T-cell (primary cell): ENCODE results near the gene TMEM178B. TPM values are rescaled to one million over a fixed set of nuclear protein-coding genes. Genes with fewer than 3 reads are reported as not detected.

Experiments used
- ATAC-seq, 4 experiments: fragments of 200-7000 bp in 3 of 4; fragments of 150-1000 bp in 1 of 4; cut with Tn5 transposase; replicated peaks in 1 of 4; 1 replicate in 3 of 4; 2 replicates in 1 of 4; pipeline ENCODE4 v1.10.0; 2021; ENCODE audit warnings: moderate library complexity in 3 of 4, mild to moderate bottlenecking in 2 of 4, moderate number of reproducible peaks in 1 of 4
- CTCF ChIA-PET, 2 donors: fragments of 300-600 bp; sonication (Branson Sonifier 250); formaldehyde crosslinking; loops; one replicate each; lab custom pipeline; 2022; ENCODE audit warnings: antibody characterized with exemption in 2 of 2; lab: Charles Lee
- POLR2A ChIA-PET, 2 donors: fragments of 300-600 bp; sonication (Branson Sonifier 250); formaldehyde crosslinking; loops; one replicate each; lab custom pipeline; 2022; ENCODE audit warnings: antibody characterized with exemption in 2 of 2; lab: Charles Lee
- DNase-seq, 35 experiments: peaks; one replicate each; pipeline versions ENCODE4 v3.0.0 to v3.0.0-alpha.2; 2013 to 2023
- H3K27ac ChIP-seq: one replicate; pipeline ENCODE4 v1.5.1; 2013; ENCODE audit warnings: low read length
- H3K27me3 ChIP-seq, 2 experiments: replicated peaks in 1 of 2; 1 replicate in 1 of 2; 2 replicates in 1 of 2; pipeline versions ENCODE4 v1.6.1 to v1.7.0; 2013; ENCODE audit warnings: low read length in 1 of 2, mixed read lengths in 1 of 2; ENCODE audit not compliant: control insufficient read depth in 2 of 2, insufficient read depth in 2 of 2; ENCODE audit errors: extremely low read depth in 1 of 2
- H3K36me3 ChIP-seq, 2 donors: 1 replicate in 1 of 2; 2 replicates in 1 of 2; pipeline versions ENCODE4 v1.6.1 to v1.7.0; 2013; ENCODE audit warnings: low read length in 1 of 2; ENCODE audit not compliant: control insufficient read depth in 2 of 2, insufficient read depth in 1 of 2; ENCODE audit errors: extremely low read depth in 1 of 2
- H3K4me1 ChIP-seq, 2 experiments: 1 replicate in 1 of 2; 2 replicates in 1 of 2; pipeline versions ENCODE4 v1.6.1 to v1.7.0; 2013; ENCODE audit warnings: low read length in 2 of 2, mixed read lengths in 1 of 2; ENCODE audit not compliant: insufficient read depth in 2 of 2, control insufficient read depth in 1 of 2; ENCODE audit errors: extremely low read depth in 1 of 2
- H3K4me3 ChIP-seq, 2 donors: 1 replicate in 1 of 2; 2 replicates in 1 of 2; pipeline versions ENCODE4 v1.5.1 to v1.7.0; 2013; ENCODE audit warnings: mild to moderate bottlenecking in 2 of 2, low read length in 1 of 2, moderate library complexity in 1 of 2; ENCODE audit not compliant: control insufficient read depth in 1 of 2; ENCODE audit errors: extremely low read depth in 1 of 2
- H3K9me3 ChIP-seq: 2 replicates; pipeline ENCODE4 v1.7.0; 2013
- H3K27ac Mint-ChIP-seq, 2 donors: one replicate each; pipeline ENCODE4 v1.8.0; 2020 to 2021; ENCODE audit warnings: mild to moderate bottlenecking in 2 of 2, mixed read lengths in 2 of 2
- H3K27me3 Mint-ChIP-seq, 2 donors: one replicate each; pipeline ENCODE4 v1.8.0; 2021 to 2022; ENCODE audit warnings: mixed read lengths in 2 of 2
- H3K36me3 Mint-ChIP-seq: one replicate; pipeline ENCODE4 v1.8.0; 2021; ENCODE audit warnings: mixed read lengths
- H3K4me1 Mint-ChIP-seq, 3 donors: one replicate each; pipeline ENCODE4 v1.8.0; 2020 to 2022; ENCODE audit warnings: mixed read lengths in 3 of 3, mild to moderate bottlenecking in 1 of 3
- H3K4me3 Mint-ChIP-seq, 3 donors: one replicate each; pipeline ENCODE4 v1.8.0; 2020 to 2022; ENCODE audit warnings: mild to moderate bottlenecking in 3 of 3, mixed read lengths in 3 of 3, moderate library complexity in 3 of 3
- H3K9me3 Mint-ChIP-seq, 3 donors: one replicate each; pipeline ENCODE4 v1.8.0; 2020 to 2022; ENCODE audit warnings: mixed read lengths in 3 of 3
- WGBS: methylation state at CpG from one replicate; pipeline ENCODE4 v1.1.5; 2013; ENCODE audit warnings: missing lambda C conversion rate; ENCODE audit not compliant: insufficient coverage; 5-methylcytosine and 5-hydroxymethylcytosine counted together
- total RNA-seq, 35 experiments: library from RNA in 6 of 35; stranded (reverse) in 6 of 35; fragments of 120-200 nt in 1 of 35; gene quantifications; one replicate each; pipeline versions ENCODE4 v1.2.1 to v1.2.4 and lab custom pipeline; 2013 to 2026

The TMEM178B gene
- total RNA-seq, 5 donors from 2014 or later (not counting 1 experiment from before 2014, with no cell fraction given), result 0.14 to 0.86 (median 0.32) TPM

DNA sequence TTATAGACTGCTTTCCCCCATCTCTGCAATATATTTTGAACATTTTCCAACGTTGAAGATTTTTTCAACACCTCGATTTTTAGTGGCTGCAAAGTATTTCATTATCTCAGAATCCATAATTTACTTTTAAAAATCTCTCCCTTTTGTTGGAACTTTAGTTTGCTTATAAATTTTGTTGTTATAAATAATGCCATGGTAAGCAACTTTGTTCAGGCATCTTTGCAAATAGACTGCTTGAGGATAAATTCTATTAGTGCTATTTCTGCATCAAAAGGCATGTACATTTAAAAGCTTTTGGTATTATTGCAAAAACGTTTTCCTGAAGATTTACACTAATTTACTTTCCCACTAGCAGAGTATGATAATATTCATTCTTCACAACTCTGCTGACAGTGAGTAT is 79.4 kb downstream of the TMEM178B start:
- no CpG with 5 or more reads among the region's 3 CpGs for WGBS
- Mint-ChIP-seq H3K27ac (no peak overlapping the region), H3K4me3 (no peak overlapping the region), H3K9me3 (no peaks in the 10 kb centered on the region), H3K27me3 (no peaks in the 10 kb centered on the region), H3K36me3 (no peaks in the 10 kb centered on the region), H3K4me1 (no peaks in the 10 kb centered on the region)
- Histone ChIP-seq H3K4me1 (no peaks in the 10 kb centered on the region), H3K27me3 (peaks cover 0 to 10% of the 10 kb centered on the region in 2 experiments), H3K9me3 (no peaks in the 10 kb centered on the region), H3K27ac (no peak overlapping the region), H3K36me3 (no peaks in the 10 kb centered on the region), H3K4me3 (no peak overlapping the region)
- ChIA-PET POLR2A (no interaction called here), CTCF (no interaction called here)
- ATAC-seq (no peak), DNase-seq (no peak)

DNA sequence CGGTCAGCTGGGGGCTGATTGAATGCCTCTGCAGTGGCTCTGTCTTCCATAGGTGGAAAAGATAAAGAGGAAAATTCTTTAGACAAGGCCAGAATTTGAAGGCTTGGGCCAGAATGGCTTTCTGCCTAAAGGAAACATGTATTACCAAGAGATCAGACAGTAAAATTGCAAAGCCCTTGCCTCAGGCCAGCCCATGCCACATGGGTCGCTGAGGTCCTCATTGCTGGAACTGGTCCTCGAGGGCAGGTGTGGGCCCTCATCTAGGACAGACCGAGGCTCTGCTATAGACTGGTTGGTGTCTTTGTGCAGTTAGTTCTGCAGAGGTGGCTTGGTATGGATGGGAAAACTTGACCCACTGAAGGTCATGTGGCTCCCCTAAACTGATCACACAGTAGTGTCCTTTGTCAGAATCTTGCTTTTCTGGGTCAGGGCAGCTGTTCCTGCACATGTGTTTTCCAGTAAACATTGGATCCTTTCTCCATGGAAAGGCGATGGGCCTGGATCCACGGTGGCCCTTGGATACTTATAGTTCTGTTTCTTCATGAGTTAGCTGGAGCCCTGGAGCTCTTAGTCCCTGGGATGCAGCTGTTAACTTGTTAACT is 80.4 kb downstream of the TMEM178B start:
- Histone ChIP-seq H3K4me1 (no peaks in the 10 kb centered on the region), H3K27ac (no peak overlapping the region), H3K27me3 (peaks cover 0 to 10% of the 10 kb centered on the region in 2 experiments), H3K9me3 (no peaks in the 10 kb centered on the region), H3K4me3 (no peak overlapping the region), H3K36me3 (no peaks in the 10 kb centered on the region)
- ChIA-PET CTCF (no interaction called here), POLR2A (interaction anchor here in 1 of 2 donors (0.5 kb wide), 1 partner anchor 130 kb away, joined by 3 read pairs; no protein-coding TSS in a partner anchor)
- H3K4me3 Mint-ChIP-seq, result no peak overlapping the region
- no peaks in the 10 kb centered on the region for H3K9me3 Mint-ChIP-seq
- WGBS, result 88% methylated on average over 4 of the region's 6 CpGs
- no peaks in the 10 kb centered on the region for H3K4me1 Mint-ChIP-seq
- H3K36me3 Mint-ChIP-seq, result no peaks in the 10 kb centered on the region
- DNase-seq (no peak), ATAC-seq (no peak)
- no peaks in the 10 kb centered on the region for H3K27me3 Mint-ChIP-seq
- H3K27ac Mint-ChIP-seq, result no peak overlapping the region

DNA sequence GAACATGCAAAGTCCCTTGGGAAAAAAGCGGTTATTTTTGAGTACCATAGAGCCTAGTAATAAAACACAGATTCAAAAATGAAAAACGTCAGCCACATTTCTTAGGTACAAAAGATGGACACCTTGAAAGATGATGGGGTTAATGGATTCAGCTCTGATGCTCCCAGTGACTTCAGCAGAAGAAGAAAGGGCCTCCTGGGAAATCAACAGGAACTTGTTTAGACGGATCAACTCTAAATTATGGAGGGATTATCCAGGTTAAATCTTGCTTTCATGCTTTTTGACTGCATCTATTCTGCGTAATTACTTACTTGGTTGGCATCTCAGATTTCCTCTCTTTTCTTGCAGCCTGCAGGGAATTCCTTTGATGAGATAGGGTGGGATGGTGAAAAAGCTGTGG is 82.5 kb downstream of the TMEM178B start:
- 100% methylated on average over 2 of the region's 4 CpGs for WGBS
- Histone ChIP-seq H3K4me3 (no peak overlapping the region), H3K27me3 (peaks cover 0 to 8% of the 10 kb centered on the region in 2 experiments), H3K4me1 (no peaks in the 10 kb centered on the region), H3K36me3 (no peaks in the 10 kb centered on the region), H3K27ac (no peak overlapping the region), H3K9me3 (no peaks in the 10 kb centered on the region)
- no peaks in the 10 kb centered on the region for H3K36me3 Mint-ChIP-seq
- ChIA-PET POLR2A (no interaction called here), CTCF (no interaction called here)
- DNase-seq (no peak), ATAC-seq (no peak)
- H3K4me3 Mint-ChIP-seq, result no peak overlapping the region
- H3K27me3 Mint-ChIP-seq, result peaks cover 0 to under 1% of the 10 kb centered on the region in 2 donors
- no peaks in the 10 kb centered on the region for H3K9me3 Mint-ChIP-seq
- H3K4me1 Mint-ChIP-seq, result no peaks in the 10 kb centered on the region
- no peak overlapping the region for H3K27ac Mint-ChIP-seq

DNA sequence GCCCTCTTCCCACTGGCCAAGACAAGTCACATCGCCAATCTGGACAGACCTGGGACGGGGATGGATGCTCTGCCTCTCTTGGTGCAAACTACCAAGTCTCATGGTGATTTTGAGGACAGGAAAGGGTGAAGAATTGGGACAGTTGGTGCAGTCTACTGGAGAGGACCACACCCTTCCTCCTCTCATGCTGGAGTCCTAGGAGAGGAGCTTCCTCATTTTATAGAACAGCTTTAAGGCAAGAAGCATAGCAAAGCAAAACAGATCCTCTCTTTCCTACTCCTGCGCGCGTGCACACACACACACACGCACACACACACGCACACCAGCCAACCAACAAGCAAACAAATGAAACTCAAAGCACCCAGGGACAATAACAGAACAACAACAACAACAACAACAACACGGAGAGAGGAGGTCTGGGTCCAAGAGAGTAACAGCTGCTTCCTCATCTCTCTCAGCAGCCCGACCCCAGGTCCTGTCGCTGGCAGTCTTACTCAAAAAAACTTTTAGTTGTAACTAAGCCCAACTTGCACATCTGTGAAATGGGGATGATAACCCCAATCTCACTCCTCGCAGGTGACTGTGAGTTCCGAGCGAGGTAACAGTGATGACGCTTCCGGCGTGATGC is 83.4 kb downstream of the TMEM178B start:
- Histone ChIP-seq H3K4me3 (no peak overlapping the region), H3K4me1 (no peaks in the 10 kb centered on the region), H3K9me3 (no peaks in the 10 kb centered on the region), H3K27ac (no peak overlapping the region), H3K36me3 (no peaks in the 10 kb centered on the region), H3K27me3 (peaks cover 0 to 5% of the 10 kb centered on the region in 2 experiments)
- Mint-ChIP-seq H3K27ac (no peak overlapping the region), H3K27me3 (peaks cover 2 to 4% of the 10 kb centered on the region in 2 donors), H3K4me1 (no peaks in the 10 kb centered on the region), H3K9me3 (no peaks in the 10 kb centered on the region), H3K36me3 (no peaks in the 10 kb centered on the region), H3K4me3 (no peak overlapping the region)
- ChIA-PET POLR2A (no interaction called here), CTCF (no interaction called here)
- DNase-seq (no peak), ATAC-seq (no peak)
- WGBS, result 77% methylated on average over 6 of the region's 16 CpGs

DNA sequence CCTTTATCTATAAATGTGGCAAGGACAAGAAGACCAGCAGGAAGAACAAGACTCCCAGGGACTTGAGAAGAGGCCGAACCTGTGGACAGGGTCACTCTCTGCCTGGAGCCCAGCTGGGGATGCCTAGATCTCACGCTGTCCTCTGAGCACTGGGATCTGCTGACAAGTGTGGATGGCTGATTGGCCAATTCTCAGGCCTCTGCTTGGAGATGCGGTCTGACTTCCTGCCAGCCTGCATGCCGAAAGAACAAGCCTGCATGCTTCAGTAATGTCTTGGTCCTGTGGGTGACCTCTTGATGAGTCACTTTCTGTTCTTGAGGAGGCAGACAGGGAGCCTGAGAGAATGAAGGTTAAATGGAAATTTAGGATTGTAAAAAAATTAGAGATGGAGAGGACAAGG is 84.7 kb downstream of the TMEM178B start:
- 83% methylated on average over 4 of the region's 4 CpGs for WGBS
- H3K4me3 Mint-ChIP-seq, result no peak overlapping the region
- H3K4me1 Mint-ChIP-seq, result no peaks in the 10 kb centered on the region
- Histone ChIP-seq H3K36me3 (no peaks in the 10 kb centered on the region), H3K9me3 (no peaks in the 10 kb centered on the region), H3K4me1 (no peaks in the 10 kb centered on the region), H3K27ac (no peak overlapping the region), H3K27me3 (peaks cover 0 to 5% of the 10 kb centered on the region in 2 experiments), H3K4me3 (no peak overlapping the region)
- peaks cover 0 to 4% (median 3%) of the 10 kb centered on the region in 3 donors for H3K9me3 Mint-ChIP-seq
- H3K27me3 Mint-ChIP-seq, result peaks cover 3 to 4% of the 10 kb centered on the region in 2 donors
- no peak for DNase-seq
- ATAC-seq, result no peak
- ChIA-PET POLR2A (no interaction called here), CTCF (no interaction called here)
- no peak overlapping the region for H3K27ac Mint-ChIP-seq
- no peaks in the 10 kb centered on the region for H3K36me3 Mint-ChIP-seq

DNA sequence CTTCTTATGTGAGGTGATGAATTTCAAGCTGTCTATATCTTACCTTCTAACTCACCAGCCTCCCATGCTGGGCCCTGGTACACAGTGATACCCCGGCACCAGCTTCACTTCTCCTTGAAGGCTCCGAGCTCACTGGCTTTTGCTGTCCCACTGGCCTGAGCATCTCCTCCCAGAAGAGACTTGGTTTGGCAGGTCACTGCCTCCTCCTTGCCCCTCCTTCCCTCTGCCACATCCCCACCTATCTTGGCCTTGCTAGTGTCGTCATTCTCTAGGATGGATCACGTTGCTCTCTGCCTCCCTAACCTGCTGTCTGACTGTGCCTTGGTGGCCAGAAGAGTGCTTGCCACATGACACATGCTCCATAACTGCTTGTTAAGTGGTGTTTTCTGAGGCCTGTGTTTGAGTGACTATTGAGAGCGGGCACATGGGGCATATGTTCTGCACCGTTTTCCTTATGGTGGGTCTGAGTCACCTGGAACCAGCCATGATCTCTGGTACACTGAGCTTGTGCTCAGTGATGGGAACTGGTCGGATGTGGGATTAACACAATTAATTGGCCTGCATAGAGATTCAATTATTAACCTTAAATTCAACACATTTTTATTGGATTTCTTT is 86.5 kb downstream of the TMEM178B start:
- DNase-seq, result no peak
- no peak overlapping the region for H3K4me3 ChIP-seq
- H3K27ac Mint-ChIP-seq, result no peak overlapping the region
- no peaks in the 10 kb centered on the region for H3K36me3 Mint-ChIP-seq
- H3K27me3 Mint-ChIP-seq, result peaks cover 3 to 4% of the 10 kb centered on the region in 2 donors
- ChIA-PET POLR2A (no interaction called here), CTCF (no interaction called here)
- H3K9me3 Mint-ChIP-seq, result peaks cover 0 to 4% (median 3%) of the 10 kb centered on the region in 3 donors
- no peaks in the 10 kb centered on the region for H3K4me1 ChIP-seq
- H3K27ac ChIP-seq, result no peak overlapping the region
- peaks cover 0 to 5% of the 10 kb centered on the region in 2 experiments for H3K27me3 ChIP-seq
- H3K9me3 ChIP-seq, result no peaks in the 10 kb centered on the region
- ATAC-seq, result no peak
- no peak overlapping the region for H3K4me3 Mint-ChIP-seq
- no peaks in the 10 kb centered on the region for H3K36me3 ChIP-seq
- H3K4me1 Mint-ChIP-seq, result no peaks in the 10 kb centered on the region
- 77% methylated on average over 3 of the region's 7 CpGs for WGBS
